ENCODE results near the gene TEAD3.

- TF ChIP-seq TAF1 (IDR thresholded peaks at IDR 0.05; ENCODE audit: low read depth): no peak
- TF ChIP-seq CTCF (IDR thresholded peaks at IDR 0.05; ENCODE audit: poor library complexity, severe bottlenecking): no peak
- no peak for TF ChIP-seq RAD21 (conservative IDR thresholded peaks at IDR 0.05)
- no peak for TF ChIP-seq EZH2 (IDR thresholded peaks at IDR 0.05; ENCODE audit: borderline replicate concordance, insufficient read depth, low read length, poor library complexity, severe bottlenecking)
Observed at GRCh38 chr6:35524380-35525020, 27.6 kb upstream of the TEAD3 start.

Measured in neural cell (in vitro differentiated cells).